ENCODE measurements around the gene MACO1. TPM values are rescaled to one million over a fixed set of nuclear protein-coding genes. Genes with fewer than 3 reads are reported as not detected.
"Not testable (repeated sequence)": the region's sequence is repeated elsewhere in the genome, so short reads cannot be mapped to it uniquely, and the experiment has no call there.

MACO1 gene
- 14.7 and 19.2 TPM in 2 replicates for total RNA-seq (2014; rRNA removed; shearing (Covaris generic))

DNA sequence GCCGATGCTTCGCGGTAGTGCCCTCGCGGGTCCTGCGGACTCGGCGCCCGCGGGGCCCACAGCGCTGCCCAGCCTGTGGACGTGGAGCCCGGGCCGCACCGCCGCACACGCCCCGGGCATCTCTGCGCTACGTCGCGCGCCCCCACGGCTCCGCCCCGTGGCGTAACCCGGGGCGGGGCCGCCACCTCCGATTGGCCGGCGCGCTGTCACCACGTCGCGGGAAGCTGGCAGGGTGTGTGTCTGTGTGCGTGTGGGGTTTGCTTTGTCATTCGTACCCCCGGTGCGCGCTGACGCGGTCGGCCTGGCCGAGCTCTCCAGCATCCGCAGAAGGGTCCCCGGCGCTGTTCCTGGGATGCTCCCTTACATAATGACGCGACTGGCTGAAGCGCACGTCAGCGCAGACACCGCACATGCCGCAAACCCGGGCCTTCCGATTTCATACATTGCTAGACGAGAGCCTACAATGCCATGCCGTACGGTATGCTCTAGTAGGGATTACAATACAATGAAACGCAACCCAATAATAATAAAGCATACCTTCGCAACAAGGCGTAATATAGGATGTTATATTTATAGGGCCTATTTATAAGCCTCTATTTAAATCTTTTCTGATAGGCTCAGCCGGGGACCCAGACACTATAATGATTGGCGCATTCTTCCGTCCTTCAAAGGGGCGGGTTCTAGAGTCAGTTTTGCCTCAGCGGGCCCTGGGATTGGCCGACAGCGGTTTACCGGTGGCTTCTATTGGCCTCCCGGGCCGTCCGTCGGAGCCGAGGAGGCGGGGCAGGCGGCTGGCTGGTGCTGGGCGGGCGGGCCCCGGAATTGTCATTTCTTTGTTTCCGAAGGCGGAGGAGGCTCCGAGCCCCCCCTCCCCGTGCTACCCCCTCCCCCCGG is at the start of gene MACO1:
TSS of gene MACO1 (plus strand) at position 825 of the 894 bp plus-strand sequence. CDS start 202 bp downstream, outside the sequence.
- peak; percentile 93 for DNase-seq (ENCODE audit: low read depth)

DNA sequence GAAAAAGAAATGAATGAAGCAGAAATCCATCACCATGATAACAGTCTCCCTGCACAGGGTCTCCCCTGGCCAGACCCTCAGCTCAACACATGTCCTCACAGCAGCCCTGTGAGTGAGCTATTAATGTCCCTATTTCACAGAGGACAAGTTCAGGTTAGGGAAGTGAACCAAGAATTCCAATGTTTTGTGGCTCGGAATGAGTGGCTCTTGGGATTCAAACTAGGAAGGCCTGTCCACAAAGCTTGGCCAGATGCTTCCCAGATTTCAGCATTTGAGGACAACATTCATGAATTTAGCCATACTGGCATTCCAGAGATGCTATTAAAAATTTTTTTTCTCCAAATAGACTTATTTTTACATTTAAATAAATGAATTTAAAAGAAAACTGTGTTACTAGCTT is 48.2 kb upstream of the MACO1 start:
- not testable (repeated sequence) for DNase-seq (ENCODE audit: low read depth)

DNA sequence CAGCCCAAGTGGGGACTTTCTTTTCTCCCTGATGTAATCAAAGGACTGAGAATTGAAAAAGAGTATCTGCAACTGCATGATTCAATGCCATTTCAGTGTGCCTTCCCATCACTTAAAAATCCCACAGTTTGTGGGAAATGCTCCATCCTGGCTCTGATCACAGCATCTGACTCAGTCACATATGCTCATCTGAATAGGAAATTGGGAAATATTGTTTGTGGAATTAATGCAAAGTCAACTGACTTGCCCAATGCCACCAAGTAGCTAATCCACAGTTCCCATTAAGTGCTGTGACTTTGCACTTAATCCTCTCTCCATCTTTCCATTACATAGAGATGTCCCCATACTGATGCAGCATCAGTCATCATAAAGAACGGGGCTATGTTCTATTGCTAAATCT is 47.6 kb upstream of the MACO1 start:
- not testable (repeated sequence) for DNase-seq (ENCODE audit: low read depth)

GRCh38 chr1:25383875-25384274 is 46.8 kb upstream of the MACO1 start:
- not testable (repeated sequence) for DNase-seq (ENCODE audit: low read depth)

DNA sequence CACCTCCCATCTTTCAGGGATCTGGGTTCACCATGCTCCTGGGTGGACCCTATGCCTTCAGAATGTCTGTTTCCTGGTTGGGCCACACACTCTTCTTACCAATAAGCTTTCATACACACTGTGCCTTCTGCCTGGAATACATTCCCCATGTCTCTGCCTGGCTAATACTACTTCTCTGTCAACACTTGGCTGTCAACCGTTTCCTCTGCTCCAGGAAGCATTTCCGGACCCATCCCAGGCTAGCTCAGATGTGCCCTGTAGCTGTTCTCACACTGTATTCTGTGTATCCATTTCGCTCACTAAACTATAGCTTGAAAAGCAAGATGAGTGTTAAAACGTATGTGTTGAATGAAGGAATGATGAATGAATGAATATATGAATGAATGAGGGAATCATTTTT is 43.6 kb upstream of the MACO1 start:
- not testable (repeated sequence) for DNase-seq (ENCODE audit: low read depth)

GRCh38 chr1:25388691-25389090 is 42.0 kb upstream of the MACO1 start:
- DNase-seq (ENCODE audit: low read depth): not testable (repeated sequence)

DNA sequence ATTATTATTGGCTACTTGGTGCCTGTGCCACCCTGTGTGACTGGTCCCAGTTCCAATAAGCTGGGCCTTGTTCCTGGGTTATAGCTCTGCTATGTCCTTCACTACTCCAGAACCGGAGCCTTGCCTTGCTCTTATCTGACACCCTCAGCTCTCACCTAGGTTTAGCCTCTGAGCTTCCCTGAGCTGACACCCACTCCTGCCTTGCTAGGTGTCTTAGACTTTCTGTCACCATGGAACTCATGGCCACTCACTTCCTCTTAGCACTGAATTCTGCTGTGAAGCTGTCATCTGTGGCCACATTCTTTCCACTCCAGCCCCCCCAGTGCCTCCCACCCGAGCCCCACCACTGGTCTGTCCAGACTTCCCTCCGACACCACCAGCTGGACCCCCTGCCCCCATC is 41.0 kb upstream of the MACO1 start:
- DNase-seq (ENCODE audit: low read depth): not testable (repeated sequence)

DNA sequence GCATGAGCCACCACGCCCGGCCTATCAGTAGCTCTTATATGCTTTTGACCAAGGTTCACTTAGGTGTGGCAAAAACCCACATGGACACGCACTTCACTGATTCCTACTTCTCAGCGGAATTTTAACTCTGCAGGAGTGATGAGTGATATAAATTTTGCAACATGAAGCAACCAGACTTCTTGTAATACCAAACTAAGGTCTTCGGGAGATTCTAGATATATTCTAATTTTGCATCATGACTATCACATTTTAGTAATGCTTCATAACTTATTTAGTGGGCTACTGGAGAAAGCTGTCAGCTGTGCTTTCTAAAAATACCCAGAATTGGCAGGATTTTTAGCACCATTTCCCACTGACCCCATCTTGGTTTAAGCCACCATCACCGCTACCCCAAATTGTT is 37.9 kb upstream of the MACO1 start:
- no peak for DNase-seq (ENCODE audit: low read depth)

- DNase-seq (ENCODE audit: low read depth): not testable (repeated sequence)
Observed at GRCh38 chr1:25397549-25397948, 33.1 kb upstream of the MACO1 start.

- not testable (repeated sequence) for DNase-seq (ENCODE audit: low read depth)
Observed at GRCh38 chr1:25398079-25398478, 32.6 kb upstream of the MACO1 start.

- not testable (repeated sequence) for DNase-seq (ENCODE audit: low read depth)
Observed at GRCh38 chr1:25402947-25403803, 27.5 kb upstream of the MACO1 start.

GRCh38 chr1:25405731-25406305 is 24.9 kb upstream of the MACO1 start:
- not testable (repeated sequence) for DNase-seq (ENCODE audit: low read depth)

DNA sequence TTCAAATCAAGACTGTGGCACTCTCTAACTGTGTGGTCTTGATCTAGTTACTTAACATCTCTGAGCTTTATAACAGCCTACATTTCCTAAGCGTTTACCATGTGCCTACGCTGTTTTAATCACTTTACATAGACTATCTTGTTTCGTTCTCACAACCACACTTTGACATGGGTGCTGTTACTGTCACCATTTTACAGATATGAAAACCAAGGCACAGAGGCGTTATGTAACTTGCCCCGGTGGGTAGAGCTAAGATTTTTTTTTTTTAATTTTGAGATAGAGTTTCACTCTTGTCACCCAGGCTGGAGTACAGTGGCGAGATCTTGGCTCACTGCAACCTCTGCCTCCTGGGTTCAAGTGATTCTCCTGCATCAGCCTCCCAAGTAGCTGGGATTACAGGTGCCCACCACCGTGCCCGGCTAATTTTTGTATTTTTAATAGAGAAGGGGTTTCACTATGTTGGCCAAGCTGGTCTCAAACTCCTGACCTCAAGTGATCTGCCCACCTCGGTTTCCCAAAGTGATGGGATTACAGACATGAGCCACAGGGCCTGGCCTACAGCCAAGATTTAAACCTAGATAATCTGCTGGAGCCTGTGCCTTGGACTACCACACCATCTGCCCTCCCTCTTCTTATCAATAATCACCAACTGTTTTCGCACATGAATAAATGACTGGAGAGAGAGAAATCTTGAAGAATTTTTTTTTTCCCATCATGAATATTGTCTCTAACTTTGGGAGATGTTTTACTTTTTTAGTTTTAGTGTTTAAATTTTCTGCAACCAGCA is 20.9 kb upstream of the MACO1 start:
- DNase-seq (ENCODE audit: low read depth): not testable (repeated sequence)

- not testable (repeated sequence) for DNase-seq (ENCODE audit: low read depth)
Observed at GRCh38 chr1:25412872-25413623, 17.6 kb upstream of the MACO1 start.

DNA sequence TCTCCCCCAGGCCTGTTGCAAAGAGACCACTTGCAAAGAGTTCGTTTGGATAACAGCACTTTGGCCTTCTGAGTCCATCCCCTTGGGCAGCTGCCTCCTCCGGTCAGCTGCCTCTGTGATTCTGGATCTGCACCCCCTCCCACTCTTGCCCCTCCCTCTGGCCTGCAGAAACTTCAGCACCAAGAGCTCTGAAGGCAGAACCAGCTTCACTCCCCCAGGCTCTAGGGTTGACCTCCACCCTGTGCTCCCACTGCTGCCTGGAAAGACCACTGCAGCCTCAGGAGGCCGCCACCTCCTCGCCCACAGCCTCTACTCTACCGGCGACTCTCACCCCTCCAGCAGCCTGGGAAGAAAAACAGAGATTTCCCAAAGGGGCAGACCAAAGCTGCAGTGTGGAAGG is 16.5 kb upstream of the MACO1 start:
- not testable (repeated sequence) for DNase-seq (ENCODE audit: low read depth)

DNA sequence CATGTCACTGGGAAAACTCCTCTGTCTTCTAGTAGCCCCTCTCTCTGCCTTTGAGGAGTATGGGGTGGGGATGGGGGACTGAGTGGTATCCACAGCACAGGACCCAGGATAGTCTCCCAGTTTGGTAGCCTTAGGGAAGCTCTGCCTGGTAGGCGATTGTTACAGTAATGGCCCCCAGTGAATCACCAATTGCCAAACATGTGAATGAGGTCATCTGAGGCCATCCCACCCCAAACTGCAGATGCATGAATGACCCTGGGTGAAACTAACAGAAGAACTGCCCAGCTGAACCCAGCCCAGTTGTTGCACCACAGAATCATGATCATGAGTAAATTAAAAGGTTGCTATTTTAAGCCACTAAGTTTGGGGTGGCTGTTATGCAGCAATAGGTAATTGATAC is 16.1 kb upstream of the MACO1 start:
- DNase-seq (ENCODE audit: low read depth): not testable (repeated sequence)

DNA sequence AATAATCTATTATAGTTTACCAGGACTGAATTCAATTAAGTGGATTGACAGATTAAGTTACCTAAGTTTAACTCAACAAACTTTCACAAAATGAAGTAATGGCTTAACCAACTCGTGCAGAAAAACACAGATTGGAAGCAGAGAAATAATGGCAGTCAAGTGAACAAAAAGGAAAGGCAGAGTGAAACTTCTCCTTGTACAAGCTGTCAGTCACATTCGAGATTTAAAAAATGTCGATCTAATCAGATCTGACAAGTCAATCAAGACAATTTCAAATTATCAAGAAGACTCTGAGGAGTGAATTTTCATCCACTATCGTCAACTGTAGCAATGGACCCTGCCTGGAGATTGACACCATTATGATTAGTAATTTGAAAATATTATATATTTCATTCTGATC is 13.4 kb upstream of the MACO1 start:
- not testable (repeated sequence) for DNase-seq (ENCODE audit: low read depth)

DNA sequence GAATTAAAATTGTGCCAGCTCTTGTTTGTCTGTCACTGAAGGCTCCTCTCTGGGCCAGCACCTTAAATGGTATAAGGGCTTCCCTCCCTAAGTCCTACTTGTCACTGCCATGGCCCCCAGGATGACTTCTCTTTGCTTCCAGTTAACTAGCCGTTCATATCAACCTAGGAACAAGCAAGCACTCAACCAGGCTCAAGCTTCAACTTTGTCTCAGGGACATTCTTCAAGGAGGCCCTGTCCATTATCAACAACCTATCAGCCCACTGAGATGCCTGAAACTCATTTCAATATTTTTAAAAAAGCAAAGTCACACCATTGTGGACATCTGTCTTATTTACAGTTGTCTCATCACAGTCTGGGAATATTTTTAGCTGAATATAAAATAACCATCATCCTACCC is 11.4 kb upstream of the MACO1 start:
- not testable (repeated sequence) for DNase-seq (ENCODE audit: low read depth)

DNA sequence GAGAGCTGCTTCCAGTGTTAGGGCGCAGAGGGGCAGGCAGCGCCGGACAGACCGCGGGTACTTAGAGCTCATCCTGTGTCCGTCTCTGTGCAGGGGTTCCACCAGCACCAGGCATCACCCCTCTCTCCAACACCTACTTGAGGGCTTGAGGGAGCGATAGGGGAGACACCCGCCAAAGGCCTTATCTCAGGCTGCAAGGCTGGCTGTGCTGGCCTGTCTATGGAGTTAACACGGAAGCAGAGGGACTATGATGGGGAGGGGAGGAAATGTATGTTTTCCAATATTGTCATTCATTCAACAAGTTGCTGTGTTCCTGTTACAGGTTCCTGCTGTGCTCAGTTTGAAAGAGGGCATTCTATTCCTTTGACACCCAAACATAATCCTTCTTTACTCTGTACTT is 10.0 kb upstream of the MACO1 start, which contains the start of gene RHCE:
TSS of gene RHCE (minus strand) at position 111 of the 400 bp plus-strand sequence. CDS start at position 72, 39 bp downstream.
- not testable (repeated sequence) for DNase-seq (ENCODE audit: low read depth)

DNA sequence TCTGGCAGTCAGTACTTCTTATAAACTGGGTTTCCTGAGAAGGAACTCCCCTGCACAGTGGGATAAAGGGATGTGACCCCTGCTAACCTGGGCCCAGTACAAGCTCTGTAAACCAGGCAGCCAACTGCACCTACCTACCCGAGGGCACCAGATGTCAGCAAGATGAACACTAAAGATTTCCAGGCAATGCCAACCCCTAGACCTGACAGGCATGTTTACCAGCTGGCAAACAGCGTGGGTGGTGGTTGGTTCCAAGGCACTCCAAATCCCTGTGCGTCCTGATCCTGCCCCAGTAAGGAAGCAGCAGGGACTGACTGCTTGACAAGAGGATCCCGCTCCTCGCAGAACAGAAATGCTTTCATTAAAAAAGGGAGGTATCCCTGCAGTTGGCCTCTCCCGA is 7.5 kb upstream of the MACO1 start:
- DNase-seq (ENCODE audit: low read depth): not testable (repeated sequence)
